WTC11 (cell line): Measurements from ENCODE around the gene TTC38. TPM values are rescaled to one million over a fixed set of nuclear protein-coding genes. Genes with fewer than 3 reads are reported as not detected.

Experiments used
- ATAC-seq: fragments of 200-7000 bp; cut with Tn5 transposase; 2 replicates; pipeline ENCODE4 v1.10.0; 2021; ENCODE audit warnings: mild to moderate bottlenecking, moderate library complexity
- CTCF ChIA-PET: fragments of 300-600 bp; sonication (Branson Sonifier 250); formaldehyde crosslinking; loops from one replicate; lab custom pipeline; 2021; ENCODE audit warnings: antibody characterized with exemption; lab: Charles Lee
- POLR2A ChIA-PET: fragments of 350-600 bp; sonication (Branson Sonifier 250); formaldehyde crosslinking; loops from one replicate; lab custom pipeline; 2021; ENCODE audit warnings: antibody characterized with exemption; lab: Charles Lee
- DNase-seq: peaks from one replicate; pipeline ENCODE4 v3.0.0; 2021; ENCODE audit warnings: low spot score
- H3K27ac Mint-ChIP-seq: 2 replicates; pipeline ENCODE4 v1.8.0; 2021; ENCODE audit warnings: mixed read lengths
- H3K27me3 Mint-ChIP-seq: 2 replicates; pipeline ENCODE4 v1.8.0; 2021; ENCODE audit warnings: low read depth, mild to moderate bottlenecking, moderate library complexity, mixed read lengths
- H3K36me3 Mint-ChIP-seq: 2 replicates; pipeline ENCODE4 v1.8.0; 2021; ENCODE audit warnings: mixed read lengths
- H3K4me1 Mint-ChIP-seq: 2 replicates; pipeline ENCODE4 v1.8.0; 2022; ENCODE audit warnings: mixed read lengths
- H3K4me3 Mint-ChIP-seq: 2 replicates; pipeline ENCODE4 v1.8.0; 2021; ENCODE audit warnings: mild to moderate bottlenecking, moderate library complexity, mixed read lengths
- H3K9me3 Mint-ChIP-seq: 2 replicates; pipeline ENCODE4 v1.8.0; 2021; ENCODE audit warnings: mixed read lengths
- ATF2 ChIP-seq: sonication (generic); formaldehyde crosslinking; IDR thresholded peaks from 2 replicates; pipeline ENCODE4 v1.8.1; 2022; ENCODE audit warnings: low read depth, missing genetic modification reagents, borderline replicate concordance
- E2F4 ChIP-seq: sonication (generic); formaldehyde crosslinking; IDR thresholded peaks from 2 replicates; pipeline ENCODE4 v1.8.1; 2022; ENCODE audit warnings: low read depth, mild to moderate bottlenecking, moderate library complexity, missing genetic modification reagents, borderline replicate concordance
- MLX ChIP-seq: sonication (generic); formaldehyde crosslinking; IDR thresholded peaks from 2 replicates; pipeline ENCODE4 v1.8.1; 2023; ENCODE audit warnings: mild to moderate bottlenecking, missing genetic modification reagents, moderate library complexity
- NR3C1 ChIP-seq: sonication (generic); formaldehyde crosslinking; conservative IDR thresholded peaks from 2 replicates; pipeline ENCODE4 v1.8.1; 2023; ENCODE audit warnings: low read depth, mild to moderate bottlenecking, missing genetic modification reagents
- SMAD3 ChIP-seq: sonication (generic); formaldehyde crosslinking; IDR thresholded peaks from 2 replicates; pipeline ENCODE4 v1.8.0; 2022; ENCODE audit warnings: missing genetic modification reagents, mild to moderate bottlenecking, borderline replicate concordance
- SOX15 ChIP-seq: fragments of 250-450 bp; sonication (Bioruptor Pico); IDR thresholded peaks from 2 replicates; pipeline ENCODE4 v1.9.0; 2021; ENCODE audit warnings: mild to moderate bottlenecking
- TP53 ChIP-seq: sonication (generic); formaldehyde crosslinking; IDR thresholded peaks from 2 replicates; pipeline ENCODE4 v1.8.1; 2023; ENCODE audit warnings: mild to moderate bottlenecking, missing genetic modification reagents
- USF1 ChIP-seq: sonication (generic); formaldehyde crosslinking; IDR thresholded peaks from 2 replicates; pipeline ENCODE4 v1.8.0; 2022; ENCODE audit warnings: mild to moderate bottlenecking, missing genetic modification reagents
- ZBTB43 ChIP-seq: sonication (generic); formaldehyde crosslinking; IDR thresholded peaks from 2 replicates; pipeline ENCODE4 v1.8.1; 2023; ENCODE audit warnings: mild to moderate bottlenecking, missing genetic modification reagents
- ZNF219 ChIP-seq: sonication (generic); formaldehyde crosslinking; IDR thresholded peaks from 2 replicates; pipeline ENCODE4 v1.8.0; 2023; ENCODE audit warnings: missing genetic modification reagents, mild to moderate bottlenecking, borderline replicate concordance
- ZNF232 ChIP-seq: sonication (generic); formaldehyde crosslinking; IDR thresholded peaks from 2 replicates; pipeline ENCODE4 v1.8.0; 2022; ENCODE audit warnings: mild to moderate bottlenecking, missing genetic modification reagents
- ZNF317 ChIP-seq: sonication (generic); formaldehyde crosslinking; IDR thresholded peaks from 2 replicates; pipeline ENCODE4 v1.8.1; 2023; ENCODE audit warnings: low read depth, mild to moderate bottlenecking, moderate library complexity, missing genetic modification reagents, borderline replicate concordance
- ZNF512 ChIP-seq: sonication (generic); formaldehyde crosslinking; IDR thresholded peaks from 2 replicates; pipeline ENCODE4 v1.8.1; 2022; ENCODE audit warnings: missing genetic modification reagents, borderline replicate concordance
- ZNF671 ChIP-seq: fragments of 250-450 bp; sonication (Bioruptor Pico); IDR thresholded peaks from 2 replicates; pipeline ENCODE4 v1.8.0; 2021; ENCODE audit warnings: mild to moderate bottlenecking
- ZSCAN18 ChIP-seq: fragments of 250-450 bp; sonication (Bioruptor Pico); IDR thresholded peaks from 2 replicates; pipeline ENCODE4 v2.1.2; 2022; ENCODE audit warnings: mild to moderate bottlenecking, moderate library complexity
- total RNA-seq: library from RNA; stranded (reverse); gene quantifications from 3 replicates; pipeline ENCODE4 v1.2.3, GENCODE V29; 2021
- TF ChIP-seq, protein P1 (sequence below): sonication (generic); formaldehyde crosslinking; conservative IDR thresholded peaks from 2 replicates; pipeline ENCODE4 v1.8.1; 2023; ENCODE audit warnings: mild to moderate bottlenecking, low read depth, missing genetic modification reagents, moderate library complexity
- TF ChIP-seq, protein P2 (sequence below): sonication (generic); formaldehyde crosslinking; IDR thresholded peaks from 2 replicates; pipeline ENCODE4 v1.8.1; 2023; ENCODE audit warnings: mild to moderate bottlenecking, missing genetic modification reagents, borderline replicate concordance

Gene TTC38
- total RNA-seq, 1 experiment from 2014 or later = 20.7 TPM

- no peak overlapping the region for H3K27ac Mint-ChIP-seq
- TF ChIP-seq ZNF512 (CRISPR knock-in tag) (no peak), ZNF232 (CRISPR knock-in tag) (no peak), NR3C1 (CRISPR knock-in tag) (no peak), E2F4 (no peak), ZSCAN18 (CRISPR knock-in tag) (no peak), ZBTB43 (CRISPR knock-in tag) (no peak), MLX (no peak), ATF2 (CRISPR knock-in tag) (no peak), ZNF671 (CRISPR knock-in tag) (no peak), USF1 (CRISPR knock-in tag) (no peak), ZNF317 (no peak), SMAD3 (CRISPR knock-in tag) (no peak), TP53 (CRISPR knock-in tag) (no peak), ZNF219 (CRISPR knock-in tag) (no peak), SOX15 (CRISPR knock-in tag) (no peak)
- TF ChIP-seq, protein P1, sequence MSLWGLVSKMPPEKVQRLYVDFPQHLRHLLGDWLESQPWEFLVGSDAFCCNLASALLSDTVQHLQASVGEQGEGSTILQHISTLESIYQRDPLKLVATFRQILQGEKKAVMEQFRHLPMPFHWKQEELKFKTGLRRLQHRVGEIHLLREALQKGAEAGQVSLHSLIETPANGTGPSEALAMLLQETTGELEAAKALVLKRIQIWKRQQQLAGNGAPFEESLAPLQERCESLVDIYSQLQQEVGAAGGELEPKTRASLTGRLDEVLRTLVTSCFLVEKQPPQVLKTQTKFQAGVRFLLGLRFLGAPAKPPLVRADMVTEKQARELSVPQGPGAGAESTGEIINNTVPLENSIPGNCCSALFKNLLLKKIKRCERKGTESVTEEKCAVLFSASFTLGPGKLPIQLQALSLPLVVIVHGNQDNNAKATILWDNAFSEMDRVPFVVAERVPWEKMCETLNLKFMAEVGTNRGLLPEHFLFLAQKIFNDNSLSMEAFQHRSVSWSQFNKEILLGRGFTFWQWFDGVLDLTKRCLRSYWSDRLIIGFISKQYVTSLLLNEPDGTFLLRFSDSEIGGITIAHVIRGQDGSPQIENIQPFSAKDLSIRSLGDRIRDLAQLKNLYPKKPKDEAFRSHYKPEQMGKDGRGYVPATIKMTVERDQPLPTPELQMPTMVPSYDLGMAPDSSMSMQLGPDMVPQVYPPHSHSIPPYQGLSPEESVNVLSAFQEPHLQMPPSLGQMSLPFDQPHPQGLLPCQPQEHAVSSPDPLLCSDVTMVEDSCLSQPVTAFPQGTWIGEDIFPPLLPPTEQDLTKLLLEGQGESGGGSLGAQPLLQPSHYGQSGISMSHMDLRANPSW (CRISPR knock-in tag) = no peak
- TF ChIP-seq, protein P2, sequence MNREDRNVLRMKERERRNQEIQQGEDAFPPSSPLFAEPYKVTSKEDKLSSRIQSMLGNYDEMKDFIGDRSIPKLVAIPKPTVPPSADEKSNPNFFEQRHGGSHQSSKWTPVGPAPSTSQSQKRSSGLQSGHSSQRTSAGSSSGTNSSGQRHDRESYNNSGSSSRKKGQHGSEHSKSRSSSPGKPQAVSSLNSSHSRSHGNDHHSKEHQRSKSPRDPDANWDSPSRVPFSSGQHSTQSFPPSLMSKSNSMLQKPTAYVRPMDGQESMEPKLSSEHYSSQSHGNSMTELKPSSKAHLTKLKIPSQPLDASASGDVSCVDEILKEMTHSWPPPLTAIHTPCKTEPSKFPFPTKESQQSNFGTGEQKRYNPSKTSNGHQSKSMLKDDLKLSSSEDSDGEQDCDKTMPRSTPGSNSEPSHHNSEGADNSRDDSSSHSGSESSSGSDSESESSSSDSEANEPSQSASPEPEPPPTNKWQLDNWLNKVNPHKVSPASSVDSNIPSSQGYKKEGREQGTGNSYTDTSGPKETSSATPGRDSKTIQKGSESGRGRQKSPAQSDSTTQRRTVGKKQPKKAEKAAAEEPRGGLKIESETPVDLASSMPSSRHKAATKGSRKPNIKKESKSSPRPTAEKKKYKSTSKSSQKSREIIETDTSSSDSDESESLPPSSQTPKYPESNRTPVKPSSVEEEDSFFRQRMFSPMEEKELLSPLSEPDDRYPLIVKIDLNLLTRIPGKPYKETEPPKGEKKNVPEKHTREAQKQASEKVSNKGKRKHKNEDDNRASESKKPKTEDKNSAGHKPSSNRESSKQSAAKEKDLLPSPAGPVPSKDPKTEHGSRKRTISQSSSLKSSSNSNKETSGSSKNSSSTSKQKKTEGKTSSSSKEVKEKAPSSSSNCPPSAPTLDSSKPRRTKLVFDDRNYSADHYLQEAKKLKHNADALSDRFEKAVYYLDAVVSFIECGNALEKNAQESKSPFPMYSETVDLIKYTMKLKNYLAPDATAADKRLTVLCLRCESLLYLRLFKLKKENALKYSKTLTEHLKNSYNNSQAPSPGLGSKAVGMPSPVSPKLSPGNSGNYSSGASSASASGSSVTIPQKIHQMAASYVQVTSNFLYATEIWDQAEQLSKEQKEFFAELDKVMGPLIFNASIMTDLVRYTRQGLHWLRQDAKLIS (CRISPR knock-in tag) = no peak
- H3K27me3 Mint-ChIP-seq = no peaks in the 10 kb centered on the region
- no peak for ATAC-seq
- POLR2A ChIA-PET = interaction anchor here (0.6 kb wide), 1 partner anchor 27 kb away, joined by 5 read pairs; no protein-coding TSS in a partner anchor
- H3K36me3 Mint-ChIP-seq = peaks cover 4% of the 10 kb centered on the region; the same call in 1 of the 2 replicates
- CTCF ChIA-PET = interaction anchor here (0.6 to 2.4 kb wide), 2 partner anchors 18 to 319 kb away, joined by 3 to 7 read pairs; partner anchors contain the start of gene PKDREJ
- DNase-seq = no peak
- no peaks in the 10 kb centered on the region for H3K9me3 Mint-ChIP-seq
- H3K4me3 Mint-ChIP-seq = no peak overlapping the region
- H3K4me1 Mint-ChIP-seq = peaks cover 3% of the 10 kb centered on the region; the same call in 1 of the 2 replicates
Measured at GRCh38 chr22:46244771-46245170, 23.0 kb upstream of the TTC38 start.
